GM18868 (cell line): ENCODE data around the gene CAMK2A.

ENCODE experiments used
- ATAC-seq: cut with Tn5 transposase; IDR thresholded peaks from one replicate; pipeline ENCODE4 v1.9.1; 2021; ENCODE audit warnings: mild to moderate bottlenecking, moderate library complexity; ENCODE audit not compliant: unreplicated experiment

The CAMK2A gene

GRCh38 chr5:150215979-150216944 is 73.3 kb downstream of the CAMK2A start:
- ATAC-seq, result no peak

GRCh38 chr5:150214289-150214688 is 75.3 kb downstream of the CAMK2A start:
- no peak for ATAC-seq

- no peak for ATAC-seq
Observed at GRCh38 chr5:150213530-150213929, 76.0 kb downstream of the CAMK2A start.

- no peak for ATAC-seq
Observed at GRCh38 chr5:150211156-150212030, 78.2 kb downstream of the CAMK2A start.

GRCh38 chr5:150210644-150211043 is 78.9 kb downstream of the CAMK2A start:
- ATAC-seq, result no peak

GRCh38 chr5:150209099-150209635 is 80.4 kb downstream of the CAMK2A start:
- no peak for ATAC-seq

GRCh38 chr5:150208187-150209098 is 81.1 kb downstream of the CAMK2A start:
- no peak for ATAC-seq

GRCh38 chr5:150206779-150207115 is 82.8 kb downstream of the CAMK2A start:
- ATAC-seq, result no peak

GRCh38 chr5:150206098-150206778 is 83.3 kb downstream of the CAMK2A start:
- no peak for ATAC-seq

- ATAC-seq, result no peak
Observed at GRCh38 chr5:150204590-150204960, 85.0 kb downstream of the CAMK2A start.

- no peak for ATAC-seq
Observed at GRCh38 chr5:150203832-150204589, 85.6 kb downstream of the CAMK2A start.

GRCh38 chr5:150202501-150202900 is 87.1 kb downstream of the CAMK2A start:
- no peak for ATAC-seq

GRCh38 chr5:150197476-150197875 is 92.1 kb downstream of the CAMK2A start:
- ATAC-seq, result no peak

GRCh38 chr5:150196986-150197385 is 92.6 kb downstream of the CAMK2A start:
- no peak for ATAC-seq

- no peak for ATAC-seq
Observed at GRCh38 chr5:150196514-150196913, 93.1 kb downstream of the CAMK2A start.

GRCh38 chr5:150195736-150196485 is 93.7 kb downstream of the CAMK2A start:
- no peak for ATAC-seq

GRCh38 chr5:150192462-150192861 is 97.1 kb downstream of the CAMK2A start:
- ATAC-seq, result no peak

- no peak for ATAC-seq
Observed at GRCh38 chr5:150190987-150191386, 98.6 kb downstream of the CAMK2A start.
